ENCODE data around the gene TRMT11. TPM values are rescaled to one million over a fixed set of nuclear protein-coding genes. Genes with fewer than 3 reads are reported as not detected.

Gene TRMT11
- total RNA-seq, 1 donor from 2014 or later = 27.7 TPM

DNA sequence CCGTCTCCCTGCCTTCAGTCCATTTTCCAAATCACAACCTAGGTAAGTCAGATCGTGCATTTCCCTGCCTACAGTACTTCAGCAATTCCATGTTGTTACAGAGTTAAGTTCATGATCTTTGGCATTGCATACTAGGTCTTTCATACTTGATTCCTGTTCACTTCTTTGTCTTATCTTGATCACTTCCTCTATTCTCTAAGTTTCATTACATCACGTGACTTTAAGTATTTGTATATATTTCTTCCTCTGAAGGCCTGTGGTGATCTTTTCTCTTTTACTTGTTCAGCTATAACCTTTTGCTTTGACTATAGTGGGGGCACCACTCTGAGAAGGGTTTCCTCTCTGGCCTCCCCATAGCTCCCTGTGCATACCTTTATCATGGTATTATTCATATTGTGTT lies 100.2 kb downstream of the TRMT11 start:
- no peak for TF ChIP-seq CTCF (IDR thresholded peaks at IDR 0.05; ENCODE audit: partially characterized antibody, unreplicated experiment)
- H3K27me3 Mint-ChIP-seq (ENCODE audit: unreplicated experiment) = no peaks in the 10 kb centered on the region
- H3K27ac Mint-ChIP-seq (ENCODE audit: unreplicated experiment) = no peak overlapping the region
- no peaks in the 10 kb centered on the region for H3K4me1 Mint-ChIP-seq (ENCODE audit: low read depth, unreplicated experiment)
- H3K36me3 Mint-ChIP-seq (ENCODE audit: unreplicated experiment) = no peaks in the 10 kb centered on the region
- DNase-seq = no peak
- H3K4me3 Mint-ChIP-seq (ENCODE audit: unreplicated experiment) = no peak overlapping the region
- H3K9me3 Mint-ChIP-seq (ENCODE audit: unreplicated experiment) = peaks cover 1% of the 10 kb centered on the region

Other genes with a start within 250 kb of the TRMT11 start
- gene HEY2, start 236.9 kb upstream of the TRMT11 start, total RNA-seq (ENCODE audit: unreplicated experiment) = 2.1 TPM
- 23.5 TPM for gene NCOA7, start 195.6 kb upstream of the TRMT11 start, total RNA-seq (ENCODE audit: unreplicated experiment)
- 18.2 TPM for gene HINT3, start 29.8 kb upstream of the TRMT11 start, total RNA-seq (ENCODE audit: unreplicated experiment)

All from glutamatergic neuron (in vitro differentiated cells).